Measurements from ENCODE around the gene TSN. TPM values are rescaled to one million over a fixed set of nuclear protein-coding genes. Genes with fewer than 3 reads are reported as not detected.

Gene TSN
- total RNA-seq (2022) (60.7 and 78.2 TPM in 2 replicates), Bru-seq, nascent RNA (percentile 94 among the genes with signal in this experiment), BruChase-seq, experiment 1, labeled RNA remaining after a 6-hour chase (percentile 99 among the genes with signal in this experiment), BruChase-seq, experiment 2, labeled RNA remaining after a 2-hour chase (percentile 97 among the genes with signal in this experiment)
- long read RNA-seq, transcript TSN-201 (6 exons, 3,420 nt) = major isoform, 303 of 330 reads
- long read RNA-seq, partial matches to known transcripts = 4 of 330 reads
- long read RNA-seq, other reads (novel, unspliced or antisense) = 16 of 330 reads

DNA sequence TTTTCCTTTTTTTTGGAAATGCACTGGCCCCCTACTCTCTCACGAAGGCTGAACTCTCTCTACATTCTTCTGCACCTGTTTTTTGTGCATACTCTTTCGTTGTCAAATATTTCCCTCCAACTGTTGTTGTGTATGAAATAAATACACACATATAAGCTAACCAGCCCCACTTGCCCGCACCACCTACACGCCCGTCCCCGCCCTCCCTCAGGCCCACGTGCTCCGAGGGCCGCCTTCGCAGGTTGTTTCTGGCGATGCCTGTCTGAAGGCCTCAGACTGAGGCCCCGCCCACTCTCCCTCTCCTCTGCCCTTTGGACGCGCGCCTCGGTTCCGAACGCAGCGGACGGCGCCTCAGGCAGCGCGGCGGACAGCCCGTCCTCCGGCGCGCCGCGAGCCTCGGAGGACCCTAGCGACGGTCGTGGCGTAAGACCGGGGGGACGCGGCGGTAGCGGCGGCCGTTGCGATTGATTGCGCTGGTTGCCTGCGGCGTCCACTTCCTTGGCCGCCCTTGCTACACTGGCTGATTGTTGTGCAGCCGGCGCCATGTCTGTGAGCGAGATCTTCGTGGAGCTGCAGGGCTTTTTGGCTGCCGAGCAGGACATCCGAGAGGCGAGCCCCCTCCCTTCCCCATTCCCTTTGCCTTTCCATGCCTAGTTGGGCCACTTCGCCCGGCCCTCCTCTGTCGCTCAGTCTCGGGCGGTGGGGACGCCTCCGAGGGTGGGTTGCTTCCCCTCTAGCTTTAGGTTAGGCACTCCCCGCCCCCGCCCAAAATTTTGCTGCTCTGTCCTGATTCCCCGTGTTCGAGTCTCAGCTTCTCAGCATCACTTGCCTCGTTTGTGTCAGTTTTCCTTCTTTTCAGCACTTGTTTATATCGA lies at the start of gene TSN:
Gene TSN, plus strand, starts transcription at position 415 of the 875 bp plus-strand sequence. Its CDS starts 129 bp downstream, at position 544.
- Mint-ChIP-seq H3K9me3 (ENCODE audit: unreplicated experiment) (no peaks in the 10 kb centered on the region), H3K27me3 (ENCODE audit: insufficient read depth, unreplicated experiment) (no peaks in the 10 kb centered on the region), H3K4me1 (ENCODE audit: insufficient read depth, unreplicated experiment) (peaks cover 6% of the 10 kb centered on the region), H3K27ac (ENCODE audit: low read depth, unreplicated experiment) (peak within 1 kb of the TSS; percentile 91), H3K36me3 (ENCODE audit: insufficient read depth, unreplicated experiment) (peaks cover 34% of the 10 kb centered on the region), H3K4me3 (ENCODE audit: unreplicated experiment) (peak within 1 kb of the TSS; percentile 79)
- intact Hi-C loops (cut with micrococcal nuclease) = loop anchor here (1.0 kb wide), 1 partner anchor 33 kb away; no protein-coding TSS in a partner anchor
- ChIA-PET CTCF (interaction anchor here (0.6 to 2.0 kb wide), 2 partner anchors 19 to 708 kb away, joined by 3 to 10 read pairs; partner anchors contain the start of gene NIFK), POLR2A (interaction anchor here (0.6 to 3.7 kb wide), 15 partner anchors 8 to 558 kb away, joined by 3 to 42 read pairs (median 4); partner anchors contain the start of genes CLASP1, NIFK and RNU4ATAC)
- no TSS peak for BruUV-seq (replicated peaks)
- DNase-seq (ENCODE audit: unreplicated experiment) = peak; percentile 98
- TF ChIP-seq, protein P1, sequence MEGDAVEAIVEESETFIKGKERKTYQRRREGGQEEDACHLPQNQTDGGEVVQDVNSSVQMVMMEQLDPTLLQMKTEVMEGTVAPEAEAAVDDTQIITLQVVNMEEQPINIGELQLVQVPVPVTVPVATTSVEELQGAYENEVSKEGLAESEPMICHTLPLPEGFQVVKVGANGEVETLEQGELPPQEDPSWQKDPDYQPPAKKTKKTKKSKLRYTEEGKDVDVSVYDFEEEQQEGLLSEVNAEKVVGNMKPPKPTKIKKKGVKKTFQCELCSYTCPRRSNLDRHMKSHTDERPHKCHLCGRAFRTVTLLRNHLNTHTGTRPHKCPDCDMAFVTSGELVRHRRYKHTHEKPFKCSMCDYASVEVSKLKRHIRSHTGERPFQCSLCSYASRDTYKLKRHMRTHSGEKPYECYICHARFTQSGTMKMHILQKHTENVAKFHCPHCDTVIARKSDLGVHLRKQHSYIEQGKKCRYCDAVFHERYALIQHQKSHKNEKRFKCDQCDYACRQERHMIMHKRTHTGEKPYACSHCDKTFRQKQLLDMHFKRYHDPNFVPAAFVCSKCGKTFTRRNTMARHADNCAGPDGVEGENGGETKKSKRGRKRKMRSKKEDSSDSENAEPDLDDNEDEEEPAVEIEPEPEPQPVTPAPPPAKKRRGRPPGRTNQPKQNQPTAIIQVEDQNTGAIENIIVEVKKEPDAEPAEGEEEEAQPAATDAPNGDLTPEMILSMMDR (IDR thresholded peaks at IDR 0.05; ENCODE audit: unreplicated experiment) = no peak

DNA sequence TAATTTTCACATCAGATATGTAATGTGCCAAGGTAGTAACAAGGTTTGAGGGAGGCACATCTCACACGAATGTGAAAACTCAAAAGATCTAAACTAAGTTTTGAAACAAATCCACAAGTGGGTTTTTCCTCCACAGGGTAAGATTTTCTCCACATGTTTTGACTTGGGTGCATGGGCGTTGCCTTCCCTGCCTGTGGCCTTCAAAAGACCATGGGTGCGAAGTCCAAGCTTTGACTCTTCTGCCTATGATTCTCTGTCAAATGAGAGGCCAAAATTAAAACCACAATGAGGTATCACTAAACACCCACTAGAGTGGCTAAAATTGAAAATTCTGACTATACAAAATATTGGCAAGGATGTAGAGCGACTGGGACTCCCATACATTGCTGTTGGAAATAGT lies 49.5 kb upstream of the TSN start:
- Mint-ChIP-seq H3K27me3 (ENCODE audit: insufficient read depth, unreplicated experiment) (no peaks in the 10 kb centered on the region), H3K27ac (ENCODE audit: low read depth, unreplicated experiment) (no peak overlapping the region), H3K4me3 (ENCODE audit: unreplicated experiment) (no peak overlapping the region), H3K36me3 (ENCODE audit: insufficient read depth, unreplicated experiment) (no peaks in the 10 kb centered on the region), H3K9me3 (ENCODE audit: unreplicated experiment) (no peaks in the 10 kb centered on the region), H3K4me1 (ENCODE audit: insufficient read depth, unreplicated experiment) (peaks cover 13% of the 10 kb centered on the region)
- intact Hi-C loops (cut with micrococcal nuclease) = no loop called here
- TF ChIP-seq, protein P1 (IDR thresholded peaks at IDR 0.05; ENCODE audit: unreplicated experiment) = no peak
- ChIA-PET POLR2A (interaction anchor here (0.6 kb wide), 1 partner anchor 293 kb away, joined by 7 read pairs; no protein-coding TSS in a partner anchor), CTCF (no interaction called here)
- no TSS peak for BruUV-seq (replicated peaks)
- no peak for DNase-seq (ENCODE audit: unreplicated experiment)

DNA sequence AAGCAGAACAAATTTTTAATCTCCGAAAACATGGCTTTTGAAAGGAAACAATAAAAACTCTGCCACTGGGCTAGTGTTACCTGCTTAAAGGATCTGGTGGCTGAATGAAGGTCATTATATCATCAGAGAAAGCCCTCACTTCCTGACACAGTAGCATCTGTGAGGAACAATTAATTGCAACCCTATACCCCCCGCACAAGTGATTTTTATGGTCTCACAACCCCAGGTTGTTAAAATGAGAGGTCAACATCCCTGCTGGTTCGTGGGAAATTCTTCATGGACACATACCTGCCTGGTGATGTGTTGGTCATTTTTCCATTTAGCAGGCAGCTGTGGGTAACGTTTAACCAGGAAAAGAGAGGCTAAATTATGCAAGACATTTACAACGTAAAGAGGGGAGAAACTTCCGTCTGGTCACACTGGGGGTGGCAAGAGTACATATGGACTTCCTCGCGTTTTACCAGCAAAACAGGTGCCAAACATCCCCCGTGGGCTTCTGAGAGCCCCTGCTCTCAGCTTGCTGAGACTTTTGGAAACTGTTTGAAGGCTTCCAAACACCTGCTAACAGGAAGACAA lies 48.0 kb upstream of the TSN start:
- POLR2A ChIA-PET = interaction anchor here (0.6 to 1.2 kb wide), 4 partner anchors 11 to 1151 kb away, joined by 3 to 4 read pairs (median 4); no protein-coding TSS in a partner anchor
- H3K4me3 Mint-ChIP-seq (ENCODE audit: unreplicated experiment) = no peak overlapping the region
- no peaks in the 10 kb centered on the region for H3K36me3 Mint-ChIP-seq (ENCODE audit: insufficient read depth, unreplicated experiment)
- CTCF ChIA-PET = interaction anchor here (0.6 to 1.1 kb wide), 3 partner anchors 11 to 663 kb away, joined by 3 read pairs; no protein-coding TSS in a partner anchor
- intact Hi-C loops (cut with micrococcal nuclease) = no loop called here
- no peak for DNase-seq (ENCODE audit: unreplicated experiment)
- H3K27me3 Mint-ChIP-seq (ENCODE audit: insufficient read depth, unreplicated experiment) = no peaks in the 10 kb centered on the region
- no peaks in the 10 kb centered on the region for H3K9me3 Mint-ChIP-seq (ENCODE audit: unreplicated experiment)
- no peak overlapping the region for H3K27ac Mint-ChIP-seq (ENCODE audit: low read depth, unreplicated experiment)
- peaks cover 15% of the 10 kb centered on the region for H3K4me1 Mint-ChIP-seq (ENCODE audit: insufficient read depth, unreplicated experiment)
- no TSS peak for BruUV-seq (replicated peaks)
- TF ChIP-seq, protein P1 (IDR thresholded peaks at IDR 0.05; ENCODE audit: unreplicated experiment) = no peak
